Trophoblast cell (in vitro differentiated cells and primary cell): ENCODE data around the gene KLLN.

Experiments used
- DNase-seq, 2 donors: peaks; one replicate each; pipeline ENCODE4 v3.0.0-alpha.2; 2016
- H2AFZ ChIP-seq: 2 replicates; pipeline ENCODE4 v1.6.1; 2013; ENCODE audit warnings: low read length, moderate library complexity, mild to moderate bottlenecking; ENCODE audit not compliant: insufficient read depth, poor library complexity
- H2AK5ac ChIP-seq: 2 replicates; pipeline ENCODE4 v1.6.1; 2013; ENCODE audit warnings: mild to moderate bottlenecking, low read length
- H2BK120ac ChIP-seq: 2 replicates; pipeline ENCODE4 v1.6.1; 2013; ENCODE audit warnings: low read length, mild to moderate bottlenecking, moderate library complexity; ENCODE audit not compliant: insufficient read depth, poor library complexity
- H2BK12ac ChIP-seq: 2 replicates; pipeline ENCODE4 v1.6.1; 2013; ENCODE audit warnings: mild to moderate bottlenecking, low read length, moderate library complexity
- H2BK5ac ChIP-seq: 2 replicates; pipeline ENCODE4 v1.6.1; 2013; ENCODE audit warnings: low read length, low read depth, moderate library complexity, mild to moderate bottlenecking; ENCODE audit not compliant: poor library complexity
- H3K14ac ChIP-seq: 2 replicates; pipeline ENCODE4 v1.6.1; 2013; ENCODE audit warnings: mild to moderate bottlenecking, low read length
- H3K18ac ChIP-seq: 2 replicates; pipeline ENCODE4 v1.6.1; 2013; ENCODE audit warnings: mild to moderate bottlenecking, low read length
- H3K23ac ChIP-seq: 2 replicates; pipeline ENCODE4 v1.6.1; 2013; ENCODE audit warnings: low read length
- H3K27ac ChIP-seq: 2 replicates; pipeline ENCODE4 v1.5.1; 2013; ENCODE audit warnings: low read depth, mild to moderate bottlenecking, inconsistent platforms, low read length, moderate library complexity
- H3K27me3 ChIP-seq: 2 replicates; pipeline ENCODE4 v1.6.1; 2013; ENCODE audit warnings: inconsistent platforms, mild to moderate bottlenecking, low read length, moderate library complexity; ENCODE audit not compliant: insufficient read depth
- H3K36me3 ChIP-seq, 2 experiments: 1 replicate in 1 of 2; 2 replicates in 1 of 2; pipeline ENCODE4 v1.6.1; 2013; ENCODE audit warnings: low read length in 2 of 2, mild to moderate bottlenecking in 2 of 2, moderate library complexity in 1 of 2; ENCODE audit not compliant: insufficient read depth in 2 of 2, control insufficient read depth in 1 of 2
- H3K4ac ChIP-seq: 2 replicates; pipeline ENCODE4 v1.6.1; 2013; ENCODE audit warnings: low read depth, mild to moderate bottlenecking, low read length, moderate library complexity
- H3K4me1 ChIP-seq, 2 experiments: 1 replicate in 1 of 2; 2 replicates in 1 of 2; pipeline ENCODE4 v1.6.1; 2013; ENCODE audit warnings: low read length in 2 of 2, mild to moderate bottlenecking in 2 of 2, moderate library complexity in 1 of 2; ENCODE audit not compliant: insufficient read depth in 2 of 2, control insufficient read depth in 1 of 2
- H3K4me2 ChIP-seq: 2 replicates; pipeline ENCODE4 v1.6.1; 2013; ENCODE audit warnings: inconsistent platforms, mild to moderate bottlenecking, low read length, moderate library complexity
- H3K4me3 ChIP-seq: 2 replicates; pipeline ENCODE4 v1.5.1; 2013; ENCODE audit warnings: mild to moderate bottlenecking, low read depth, low read length, inconsistent platforms
- H3K79me1 ChIP-seq: one replicate; pipeline ENCODE4 v1.6.1; 2013; ENCODE audit warnings: low read length
- H3K79me2 ChIP-seq: 2 replicates; pipeline ENCODE4 v1.6.1; 2013; ENCODE audit warnings: low read length, mild to moderate bottlenecking; ENCODE audit not compliant: control insufficient read depth, insufficient read depth, poor library complexity
- H3K9ac ChIP-seq: 2 replicates; pipeline ENCODE4 v1.6.1; 2013; ENCODE audit warnings: mild to moderate bottlenecking, low read length
- H3K9me3 ChIP-seq: 2 replicates; pipeline ENCODE4 v1.6.1; 2013; ENCODE audit warnings: low read depth, mild to moderate bottlenecking, control low read depth, inconsistent platforms, low read length; ENCODE audit not compliant: insufficient read depth
- H4K12ac ChIP-seq: 2 replicates; pipeline ENCODE4 v1.6.1; 2013; ENCODE audit warnings: low read depth, mild to moderate bottlenecking, low read length, moderate library complexity
- H4K8ac ChIP-seq: 2 replicates; pipeline ENCODE4 v1.6.1; 2013; ENCODE audit warnings: low read depth, mild to moderate bottlenecking, low read length, moderate library complexity
- H4K91ac ChIP-seq: one replicate; pipeline ENCODE4 v1.6.1; 2013; ENCODE audit warnings: low read depth, mild to moderate bottlenecking, low read length, moderate library complexity
- WGBS: extraction: QIAGEN DNeasy Blood & Tissue Kit; methylation state at CpG from one replicate; pipeline ENCODE4 v1.1.7; 2013; ENCODE audit warnings: missing lambda C conversion rate; ENCODE audit not compliant: insufficient read length, insufficient coverage; ENCODE audit errors: extremely low coverage; 5-methylcytosine and 5-hydroxymethylcytosine counted together

Gene KLLN

GRCh38 chr10:87861953-87862678 is 1.2 kb downstream of the KLLN start:
- Histone ChIP-seq H2AK5ac (no peak overlapping the region), H3K4me3 (peak overlapping the region; percentile 77), H2BK120ac (peak overlapping the region; percentile 79), H3K9ac (peak overlapping the region; percentile 79), H2BK5ac (peak overlapping the region; percentile 67), H3K9me3 (no peaks in the 10 kb centered on the region), H3K23ac (no peak overlapping the region), H3K14ac (peak overlapping the region; percentile 87), H3K36me3 (no peaks in the 10 kb centered on the region), H4K12ac (peak overlapping the region; percentile 73), H2AFZ (peak overlapping the region; percentile 83), H3K27me3 (no peaks in the 10 kb centered on the region), H2BK12ac (peak overlapping the region; percentile 31), H3K4me2 (peak overlapping the region; percentile 90), H4K91ac (peak overlapping the region; percentile 96), H4K8ac (peak overlapping the region; percentile 83), H3K4ac (peak overlapping the region; percentile 51), H3K18ac (peak overlapping the region; percentile 87), H3K27ac (peak overlapping the region; percentile 100), H3K79me1 (peaks cover 25% of the 10 kb centered on the region), H3K4me1 (no peaks in the 10 kb centered on the region), H3K79me2 (peaks cover 19% of the 10 kb centered on the region)
- WGBS, result no CpG with 5 or more reads among the region's 57 CpGs
- DNase-seq, result peak; percentile 86 to 96

- Histone ChIP-seq H2AK5ac (no peak overlapping the region), H3K4ac (peak overlapping the region; percentile 49), H2BK12ac (peak overlapping the region; percentile 31), H3K23ac (no peak overlapping the region), H3K14ac (peak overlapping the region; percentile 87), H3K18ac (peak overlapping the region; percentile 87), H3K4me3 (peak overlapping the region; percentile 77), H4K12ac (peak overlapping the region; percentile 73), H3K36me3 (no peaks in the 10 kb centered on the region), H2BK120ac (peak overlapping the region; percentile 79), H2BK5ac (peak overlapping the region; percentile 67), H4K91ac (peak overlapping the region; percentile 82), H3K27ac (peak overlapping the region; percentile 63), H3K9me3 (no peaks in the 10 kb centered on the region), H3K79me2 (peaks cover 19% of the 10 kb centered on the region), H4K8ac (peak overlapping the region; percentile 83), H3K79me1 (peaks cover 25% of the 10 kb centered on the region), H2AFZ (peak overlapping the region; percentile 83), H3K4me2 (peak overlapping the region; percentile 90), H3K9ac (peak overlapping the region; percentile 27), H3K4me1 (no peaks in the 10 kb centered on the region), H3K27me3 (no peaks in the 10 kb centered on the region)
- peak; percentile 73 to 74 for DNase-seq
- no CpG with 5 or more reads among the region's 16 CpGs for WGBS
Measured at GRCh38 chr10:87861566-87861952, 1.8 kb downstream of the KLLN start.

GRCh38 chr10:87860816-87861403 is 2.4 kb downstream of the KLLN start:
- no CpG with 5 or more reads among the region's 4 CpGs for WGBS
- Histone ChIP-seq H2AK5ac (no peak overlapping the region), H3K9me3 (no peaks in the 10 kb centered on the region), H3K27ac (no peak overlapping the region), H3K18ac (no peak overlapping the region), H3K4me2 (no peak overlapping the region), H3K9ac (no peak overlapping the region), H4K8ac (no peak overlapping the region), H3K4ac (no peak overlapping the region), H3K4me1 (no peaks in the 10 kb centered on the region), H2AFZ (no peak overlapping the region), H4K12ac (no peak overlapping the region), H3K36me3 (no peaks in the 10 kb centered on the region), H3K79me1 (peaks cover 25% of the 10 kb centered on the region), H4K91ac (no peak overlapping the region), H2BK5ac (no peak overlapping the region), H2BK120ac (no peak overlapping the region), H3K79me2 (peaks cover 19% of the 10 kb centered on the region), H3K27me3 (no peaks in the 10 kb centered on the region), H3K23ac (no peak overlapping the region), H3K4me3 (no peak overlapping the region), H2BK12ac (no peak overlapping the region), H3K14ac (no peak overlapping the region)
- DNase-seq, result no peak

- H3K4me1 ChIP-seq, result no peaks in the 10 kb centered on the region
- no peak overlapping the region for H3K9ac ChIP-seq
- H3K9me3 ChIP-seq, result no peaks in the 10 kb centered on the region
- H3K36me3 ChIP-seq, result no peaks in the 10 kb centered on the region
- no peak overlapping the region for H4K12ac ChIP-seq
- H2BK5ac ChIP-seq, result no peak overlapping the region
- no peak overlapping the region for H3K4me3 ChIP-seq
- no peaks in the 10 kb centered on the region for H3K27me3 ChIP-seq
- no peak overlapping the region for H3K14ac ChIP-seq
- H2BK120ac ChIP-seq, result no peak overlapping the region
- WGBS, result no CpG with 5 or more reads among the region's 3 CpGs
- H2BK12ac ChIP-seq, result no peak overlapping the region
- H4K91ac ChIP-seq, result no peak overlapping the region
- no peak overlapping the region for H2AK5ac ChIP-seq
- no peak overlapping the region for H2AFZ ChIP-seq
- H3K4ac ChIP-seq, result no peak overlapping the region
- H3K4me2 ChIP-seq, result no peak overlapping the region
- peaks cover 19% of the 10 kb centered on the region for H3K79me2 ChIP-seq
- no peak overlapping the region for H4K8ac ChIP-seq
- H3K23ac ChIP-seq, result no peak overlapping the region
- peak; percentile 34 to 50 for DNase-seq
- H3K27ac ChIP-seq, result no peak overlapping the region
- peaks cover 25% of the 10 kb centered on the region for H3K79me1 ChIP-seq
- no peak overlapping the region for H3K18ac ChIP-seq
Measured at GRCh38 chr10:87860156-87860795, 3.1 kb downstream of the KLLN start.
